D341Med (cell line): ENCODE results near the gene EIF2AK2.

ENCODE experiments used
- DNase-seq: peaks from one replicate; pipeline ENCODE4 v3.0.0; 2012; ENCODE audit warnings: low spot score

Gene EIF2AK2

GRCh38 chr2:37171624-37171950 is 14.8 kb upstream of the EIF2AK2 start:
- DNase-seq = no peak

- peak; percentile 65 for DNase-seq
Observed at GRCh38 chr2:37168217-37168981, 11.6 kb upstream of the EIF2AK2 start.

- DNase-seq = no peak
Observed at GRCh38 chr2:37167636-37168180, 10.9 kb upstream of the EIF2AK2 start.

GRCh38 chr2:37164757-37165156 is 8.0 kb upstream of the EIF2AK2 start:
- no peak for DNase-seq

GRCh38 chr2:37156071-37156856 is 516 bp downstream of the EIF2AK2 start:
- DNase-seq = peak; percentile 39

GRCh38 chr2:37154785-37155184 is 2.0 kb downstream of the EIF2AK2 start:
- DNase-seq = no peak

- DNase-seq = no peak
Observed at GRCh38 chr2:37153224-37153623, 3.6 kb downstream of the EIF2AK2 start.

- DNase-seq = no peak
Observed at GRCh38 chr2:37149626-37150322, 7.0 kb downstream of the EIF2AK2 start.

- DNase-seq = no peak
Observed at GRCh38 chr2:37148325-37148724, 8.5 kb downstream of the EIF2AK2 start.

GRCh38 chr2:37146062-37146461 is 10.7 kb downstream of the EIF2AK2 start:
- no peak for DNase-seq

GRCh38 chr2:37143974-37144373 is 12.8 kb downstream of the EIF2AK2 start:
- DNase-seq = no peak

GRCh38 chr2:37142546-37142945 is 14.2 kb downstream of the EIF2AK2 start:
- DNase-seq = no peak

GRCh38 chr2:37132914-37133313 is 23.9 kb downstream of the EIF2AK2 start:
- DNase-seq = no peak

GRCh38 chr2:37125416-37125815 is 31.4 kb downstream of the EIF2AK2 start:
- no peak for DNase-seq

- no peak for DNase-seq
Observed at GRCh38 chr2:37119157-37119556, 37.6 kb downstream of the EIF2AK2 start.

- no peak for DNase-seq
Observed at GRCh38 chr2:37117566-37117965, 39.2 kb downstream of the EIF2AK2 start.

GRCh38 chr2:37111958-37112357 is 44.8 kb downstream of the EIF2AK2 start:
- no peak for DNase-seq

GRCh38 chr2:37110306-37111212 is 46.2 kb downstream of the EIF2AK2 start:
- no peak for DNase-seq

GRCh38 chr2:37109523-37109922 is 47.3 kb downstream of the EIF2AK2 start:
- no peak for DNase-seq

GRCh38 chr2:37105150-37105549 is 51.6 kb downstream of the EIF2AK2 start:
- no peak for DNase-seq

GRCh38 chr2:37104178-37104577 is 52.6 kb downstream of the EIF2AK2 start:
- no peak for DNase-seq

GRCh38 chr2:37102588-37102987 is 54.2 kb downstream of the EIF2AK2 start:
- DNase-seq = no peak
